HFFc6 (cell line): ENCODE data around the gene AP4E1. TPM values are rescaled to one million over a fixed set of nuclear protein-coding genes. Genes with fewer than 3 reads are reported as not detected.

Experiments used
- DNase-seq: peaks from one replicate; pipeline ENCODE4 v3.0.0-alpha.2; 2018
- H3K27ac Mint-ChIP-seq: 2 replicates; pipeline ENCODE4 v1.8.0; 2020; ENCODE audit warnings: mild to moderate bottlenecking, mixed read lengths
- H3K27me3 Mint-ChIP-seq: 2 replicates; pipeline ENCODE4 v1.8.0; 2021; ENCODE audit warnings: mild to moderate bottlenecking, moderate library complexity, mixed read lengths; ENCODE audit not compliant: insufficient read depth
- H3K36me3 Mint-ChIP-seq: 2 replicates; pipeline ENCODE4 v1.8.0; 2021; ENCODE audit warnings: low read depth, mixed read lengths
- H3K4me1 Mint-ChIP-seq: 2 replicates; pipeline ENCODE4 v1.8.0; 2020; ENCODE audit warnings: low read depth, mixed read lengths
- H3K4me3 Mint-ChIP-seq: 2 replicates; pipeline ENCODE4 v1.8.0; 2020; ENCODE audit warnings: mild to moderate bottlenecking, moderate library complexity, mixed read lengths
- H3K9me3 Mint-ChIP-seq: 2 replicates; pipeline ENCODE4 v1.8.0; 2020; ENCODE audit warnings: mild to moderate bottlenecking, mixed read lengths
- CTCF ChIP-seq: fragments of 200-600 bp; sonication (generic); IDR thresholded peaks from 2 replicates; pipeline ENCODE4 v1.5.0; 2021; ENCODE audit warnings: antibody characterized with exemption, mild to moderate bottlenecking
- total RNA-seq, 6 experiments: library from RNA; stranded (reverse); fragmentation: NEBNext Ultra II Directional; extraction: Animal tissue kit (Norgen Biotek cat#: 25700); gene quantifications; 2 replicates in 1 of 6; 3 replicates in 5 of 6; pipeline ENCODE4 v1.2.3, GENCODE V29; 2021

AP4E1 gene
- total RNA-seq, 6 experiments from 2014 or later, result 14.3 to 17.5 (median 16.2) TPM

DNA sequence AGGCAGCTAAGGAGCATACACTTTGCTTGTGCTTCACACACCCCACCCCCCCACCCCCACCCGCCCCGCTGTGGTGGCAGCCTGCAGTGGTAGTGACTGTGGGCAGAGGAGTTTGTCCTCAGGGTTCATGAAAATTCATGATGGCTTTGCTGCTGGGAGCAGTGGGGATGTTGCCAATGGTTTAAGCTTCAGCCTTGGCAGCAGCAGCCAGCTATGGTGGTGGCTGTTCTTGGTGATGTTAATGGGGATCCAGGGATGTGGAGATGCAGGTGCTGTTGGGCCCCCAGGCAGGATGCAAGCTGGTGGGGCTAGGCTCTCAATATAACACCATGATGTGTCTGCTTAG lies 130.5 kb downstream of the AP4E1 start:
- no peak for TF ChIP-seq CTCF
- no peak overlapping the region for H3K4me3 Mint-ChIP-seq
- H3K9me3 Mint-ChIP-seq, result no peaks in the 10 kb centered on the region

DNA sequence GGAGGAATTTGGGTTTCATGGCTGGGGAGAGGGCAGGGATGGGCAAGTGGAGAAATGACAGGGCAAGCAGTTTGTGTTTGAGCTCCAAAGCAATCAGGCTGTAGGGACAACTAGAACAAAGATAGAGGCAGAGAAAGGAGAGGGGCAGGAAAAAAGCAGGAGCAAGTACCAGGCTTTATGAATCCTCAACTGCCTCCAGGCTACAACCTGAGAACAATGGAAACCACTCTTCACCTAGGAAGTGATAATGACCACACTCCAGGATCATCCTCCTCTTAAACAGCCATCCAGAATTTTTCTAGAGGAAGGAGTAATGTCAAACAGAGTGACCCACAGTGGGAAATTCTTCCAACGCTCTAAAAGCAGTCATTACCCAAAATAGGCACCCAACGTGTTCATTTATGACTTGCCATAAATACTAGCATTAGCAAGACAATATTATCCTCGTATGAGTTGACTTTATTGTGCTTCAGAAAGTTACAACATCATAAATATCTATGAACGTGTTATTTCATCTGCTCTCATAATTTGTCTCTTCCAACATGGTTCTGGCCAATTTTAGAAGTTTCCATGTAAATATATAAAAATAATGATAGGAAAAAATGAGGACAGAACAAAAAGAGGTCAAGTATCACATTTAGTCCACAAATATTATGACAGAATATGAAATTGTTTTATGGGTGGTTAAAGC lies 135.7 kb downstream of the AP4E1 start:
- Mint-ChIP-seq H3K9me3 (no peaks in the 10 kb centered on the region), H3K4me1 (peaks cover 11% of the 10 kb centered on the region), H3K27me3 (peaks cover 3% of the 10 kb centered on the region; the same call in 1 of the 2 replicates), H3K4me3 (no peak overlapping the region), H3K36me3 (no peaks in the 10 kb centered on the region), H3K27ac (no peak overlapping the region)
- no peak for DNase-seq
- no peak for TF ChIP-seq CTCF

More for the DNA sequence above, 130.5 kb downstream of the AP4E1 start:
- Mint-ChIP-seq H3K36me3 (peaks cover 6% of the 10 kb centered on the region), H3K27me3 (no peaks in the 10 kb centered on the region; the same call in 1 of the 2 replicates), H3K4me1 (no peaks in the 10 kb centered on the region), H3K27ac (no peak overlapping the region)
- no peak for DNase-seq

DNA sequence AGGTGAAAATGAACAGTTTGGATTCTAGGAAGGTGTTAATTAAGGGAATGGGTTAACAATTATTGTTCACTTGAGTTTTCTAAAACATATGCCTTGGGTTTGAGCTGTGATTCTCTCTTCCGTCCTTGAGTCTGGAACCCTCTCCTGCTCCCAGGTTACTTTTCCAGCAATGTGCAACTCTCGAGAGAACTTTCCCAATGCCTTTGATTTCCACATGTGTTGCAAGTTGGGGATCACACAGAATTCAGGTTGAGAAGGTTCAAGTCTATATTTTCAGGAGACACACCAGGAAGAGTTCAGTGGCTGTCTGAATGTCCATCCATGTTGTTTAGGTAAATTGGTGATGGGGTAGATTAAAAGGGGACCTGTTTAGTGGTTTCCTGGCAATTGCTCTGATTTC lies 137.5 kb downstream of the AP4E1 start:
- Mint-ChIP-seq H3K9me3 (no peaks in the 10 kb centered on the region), H3K36me3 (no peaks in the 10 kb centered on the region), H3K27me3 (peaks cover 6% of the 10 kb centered on the region; the same call in 1 of the 2 replicates), H3K27ac (no peak overlapping the region), H3K4me1 (peaks cover 11% of the 10 kb centered on the region), H3K4me3 (no peak overlapping the region)
- no peak for TF ChIP-seq CTCF
- DNase-seq, result no peak

GRCh38 chr15:51046799-51047449 lies 138.4 kb downstream of the AP4E1 start:
- Mint-ChIP-seq H3K4me1 (peaks cover 11% of the 10 kb centered on the region), H3K4me3 (no peak overlapping the region), H3K9me3 (no peaks in the 10 kb centered on the region), H3K36me3 (no peaks in the 10 kb centered on the region), H3K27me3 (peaks cover 10% of the 10 kb centered on the region; the same call in 1 of the 2 replicates), H3K27ac (no peak overlapping the region)
- DNase-seq, result no peak
- no peak for TF ChIP-seq CTCF

DNA sequence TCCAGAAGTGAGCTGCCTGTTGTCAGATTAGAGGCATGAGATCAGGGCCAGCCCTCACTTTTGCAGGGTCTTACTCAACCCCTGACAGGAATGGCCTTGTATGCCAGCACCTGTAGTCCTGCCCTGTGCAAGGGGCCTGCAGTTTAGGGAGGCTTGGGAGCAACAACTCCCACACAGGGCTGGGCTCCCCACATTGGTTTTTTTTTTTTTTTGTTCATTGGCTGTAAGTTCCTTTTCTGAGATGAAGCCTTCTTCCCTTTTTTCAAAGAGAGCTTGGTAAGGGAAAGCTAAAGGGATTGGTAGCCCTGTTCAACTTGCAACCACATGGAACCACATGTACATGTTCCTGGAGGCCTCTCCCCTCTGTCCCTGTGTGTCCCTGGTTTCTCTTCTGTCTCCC lies 139.8 kb downstream of the AP4E1 start:
- Mint-ChIP-seq H3K4me3 (no peak overlapping the region), H3K27ac (no peak overlapping the region), H3K4me1 (peaks cover 11% of the 10 kb centered on the region), H3K27me3 (peaks cover 20% of the 10 kb centered on the region; the same call in 1 of the 2 replicates), H3K36me3 (no peaks in the 10 kb centered on the region), H3K9me3 (no peaks in the 10 kb centered on the region)
- TF ChIP-seq CTCF, result no peak
- DNase-seq, result no peak
